Vagina (tissue), 2 donors: ENCODE data around the gene CHCHD6.

Experiments used
- CTCF ChIP-seq, 3 experiments: fragments of 450-650 bp in 2 of 3; fragments of 200-600 bp in 1 of 3; sonication (generic) in 1 of 3; IDR thresholded peaks; one replicate each; pipeline ENCODE4 v1.5.1; 2017 to 2019; ENCODE audit warnings: antibody characterized with exemption in 3 of 3, mild to moderate bottlenecking in 2 of 3, moderate library complexity in 2 of 3
- POLR2A ChIP-seq, 2 donors: fragments of 450-650 bp; IDR thresholded peaks; one replicate each; pipeline ENCODE4 v1.6.1; 2017; ENCODE audit warnings: antibody characterized with exemption in 2 of 2, mild to moderate bottlenecking in 2 of 2, moderate library complexity in 2 of 2
- POLR2AphosphoS5 ChIP-seq, 2 donors: sonication (generic); formaldehyde crosslinking; IDR thresholded peaks; one replicate each; pipeline ENCODE4 v1.9.0; 2017; ENCODE audit warnings: antibody characterized with exemption in 2 of 2, mild to moderate bottlenecking in 2 of 2, low read depth in 1 of 2; ENCODE audit not compliant: insufficient read depth in 1 of 2

DNA sequence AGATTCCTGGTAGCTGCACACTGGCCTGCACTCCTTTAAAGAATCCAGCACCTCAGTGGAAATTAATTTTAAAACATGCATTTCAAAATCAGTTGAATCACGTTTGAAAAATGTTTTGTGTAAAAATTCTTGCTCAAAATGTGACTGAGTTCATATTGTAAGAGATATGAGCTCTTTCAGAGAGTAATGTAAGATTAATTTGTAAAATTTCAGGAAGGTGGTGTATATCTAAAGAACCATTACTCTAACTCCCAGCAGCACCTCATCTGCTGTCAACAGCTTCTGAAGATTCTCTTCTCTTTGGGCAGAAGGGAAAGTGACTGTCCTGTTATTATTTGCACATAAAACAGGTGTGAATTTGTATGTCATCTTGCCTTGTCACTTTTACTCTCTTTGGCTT is 181.4 kb downstream of the CHCHD6 start:
- no peak for TF ChIP-seq CTCF (IDR thresholded peaks at IDR 0.05)
- TF ChIP-seq POLR2AphosphoS5 (IDR thresholded peaks at IDR 0.05; ENCODE audit: insufficient read depth in 1 of 2, low read depth in 1 of 2): no peak
- TF ChIP-seq POLR2A (IDR thresholded peaks at IDR 0.05): no peak
